ENCODE data around the gene COX8C. TPM values are rescaled to one million over a fixed set of nuclear protein-coding genes. Genes with fewer than 3 reads are reported as not detected.
A peak's percentile ranks its signal among the peaks of the same experiment; 100 is the strongest.

Gene COX8C
- total and polyA plus RNA-seq, 2 donors (not counting 1 experiment from before 2014, with no cell fraction given), result 0.33 TPM; not detected in 1

GRCh38 chr14:93332853-93333630 lies 13.9 kb upstream of the COX8C start, which contains the start of gene BTBD7:
BTBD7 (minus strand) TSS chr14:93333036; CDS start chr14:93296051, 36,985 bp downstream.
- Histone ChIP-seq H3K27me3 (ENCODE audit: control insufficient read depth, insufficient read depth, low read length) (no peaks in the 10 kb centered on the region), H3K4me1 (ENCODE audit: control insufficient read depth, extremely low read depth, insufficient read depth, low read length) (no peaks in the 10 kb centered on the region), H3K9ac (ENCODE audit: insufficient read depth, low read length) (peak within 1 kb of the TSS; percentile 88), H3K79me2 (ENCODE audit: control insufficient read depth, insufficient read depth, low read length) (peaks cover 43% of the 10 kb centered on the region), H3K4me3 (replicated peaks in 1 of 4; ENCODE audit: control extremely low read depth in 1 of 4, insufficient read depth in 1 of 4, low read depth in 3 of 4, low read length in 4 of 4) (peak within 1 kb of the TSS; percentile 50 to 98 (median 76)), H3K4me2 (ENCODE audit: extremely low read depth, insufficient read depth, low read length) (peak within 1 kb of the TSS; percentile 98), H3K36me3 (ENCODE audit: control insufficient read depth, insufficient read depth, low read length) (no peaks in the 10 kb centered on the region), H2AFZ (ENCODE audit: low read length) (peak within 1 kb of the TSS; percentile 98), H3K9me3 (ENCODE audit: control insufficient read depth, insufficient read depth, low read depth, low read length) (no peaks in the 10 kb centered on the region), H4K20me1 (ENCODE audit: control insufficient read depth, extremely low read depth, insufficient read depth, low read length) (no peaks in the 10 kb centered on the region), H3K27ac (ENCODE audit: insufficient read depth, low read length) (peak within 1 kb of the TSS; percentile 82)
- TF ChIP-seq CTCF (conservative IDR thresholded peaks at IDR 0.05 in 1 of 2, IDR thresholded peaks at IDR 0.05 in 1 of 2; ENCODE audit: low read depth in 1 of 2, low read length in 2 of 2) (peak in 1 of 2 donors; percentile 26), EZH2 (IDR thresholded peaks at IDR 0.05; ENCODE audit: low read length, missing control alignments) (no peak)
- peak; percentile 88 to 93 for DNase-seq (ENCODE audit: low read depth in 2 of 2)

GRCh38 chr14:93333631-93334103 lies 13.3 kb upstream of the COX8C start:
- Histone ChIP-seq H3K9ac (ENCODE audit: insufficient read depth, low read length) (peak overlapping the region; percentile 73), H3K4me3 (replicated peaks in 1 of 4; ENCODE audit: control extremely low read depth in 1 of 4, insufficient read depth in 1 of 4, low read depth in 3 of 4, low read length in 4 of 4) (peak overlapping the region; percentile 43 to 98 (median 76)), H3K36me3 (ENCODE audit: control insufficient read depth, insufficient read depth, low read length) (no peaks in the 10 kb centered on the region), H3K79me2 (ENCODE audit: control insufficient read depth, insufficient read depth, low read length) (peaks cover 37% of the 10 kb centered on the region), H2AFZ (ENCODE audit: low read length) (peak overlapping the region; percentile 98), H4K20me1 (ENCODE audit: control insufficient read depth, extremely low read depth, insufficient read depth, low read length) (no peaks in the 10 kb centered on the region), H3K9me3 (ENCODE audit: control insufficient read depth, insufficient read depth, low read depth, low read length) (no peaks in the 10 kb centered on the region), H3K27me3 (ENCODE audit: control insufficient read depth, insufficient read depth, low read length) (no peaks in the 10 kb centered on the region), H3K4me1 (ENCODE audit: control insufficient read depth, extremely low read depth, insufficient read depth, low read length) (no peaks in the 10 kb centered on the region), H3K4me2 (ENCODE audit: extremely low read depth, insufficient read depth, low read length) (peak overlapping the region; percentile 98), H3K27ac (ENCODE audit: insufficient read depth, low read length) (peak overlapping the region; percentile 78)
- no peak for DNase-seq (ENCODE audit: low read depth in 2 of 2)
- no peak for TF ChIP-seq CTCF (conservative IDR thresholded peaks at IDR 0.05 in 1 of 2, IDR thresholded peaks at IDR 0.05 in 1 of 2; ENCODE audit: low read depth in 1 of 2, low read length in 2 of 2)
- no peak for TF ChIP-seq EZH2 (IDR thresholded peaks at IDR 0.05; ENCODE audit: low read length, missing control alignments)

- Histone ChIP-seq H3K27me3 (ENCODE audit: control insufficient read depth, insufficient read depth, low read length) (no peaks in the 10 kb centered on the region), H3K4me1 (ENCODE audit: control insufficient read depth, extremely low read depth, insufficient read depth, low read length) (no peaks in the 10 kb centered on the region), H3K79me2 (ENCODE audit: control insufficient read depth, insufficient read depth, low read length) (peaks cover under 1% of the 10 kb centered on the region), H3K9ac (ENCODE audit: insufficient read depth, low read length) (no peak overlapping the region), H3K27ac (ENCODE audit: insufficient read depth, low read length) (no peak overlapping the region), H3K4me2 (ENCODE audit: extremely low read depth, insufficient read depth, low read length) (no peak overlapping the region), H3K4me3 (replicated peaks in 1 of 4; ENCODE audit: control extremely low read depth in 1 of 4, insufficient read depth in 1 of 4, low read depth in 3 of 4, low read length in 4 of 4) (no peak overlapping the region), H3K36me3 (ENCODE audit: control insufficient read depth, insufficient read depth, low read length) (no peaks in the 10 kb centered on the region), H4K20me1 (ENCODE audit: control insufficient read depth, extremely low read depth, insufficient read depth, low read length) (no peaks in the 10 kb centered on the region), H3K9me3 (ENCODE audit: control insufficient read depth, insufficient read depth, low read depth, low read length) (no peaks in the 10 kb centered on the region), H2AFZ (ENCODE audit: low read length) (no peak overlapping the region)
- no peak for DNase-seq (ENCODE audit: low read depth in 2 of 2)
- TF ChIP-seq CTCF (conservative IDR thresholded peaks at IDR 0.05 in 1 of 2, IDR thresholded peaks at IDR 0.05 in 1 of 2; ENCODE audit: low read depth in 1 of 2, low read length in 2 of 2), result no peak
- no peak for TF ChIP-seq EZH2 (IDR thresholded peaks at IDR 0.05; ENCODE audit: low read length, missing control alignments)
Measured at GRCh38 chr14:93337143-93337753, 9.7 kb upstream of the COX8C start.

All from fibroblast of lung (primary cell).